Right lobe of liver (tissue), 4 donors: ENCODE measurements around the gene ADRM1.

Experiments used
- CTCF ChIP-seq, 4 donors: fragments of 200-600 bp in 3 of 4; fragments of 450-650 bp in 1 of 4; IDR thresholded peaks; one replicate each; pipeline versions ENCODE4 v1.5.1 to v1.8.0; 2016 to 2022; ENCODE audit warnings: antibody characterized with exemption in 4 of 4, mild to moderate bottlenecking in 2 of 4
- POLR2A ChIP-seq: fragments of 450-650 bp; IDR thresholded peaks from one replicate; pipeline ENCODE4 v1.6.1; 2017; ENCODE audit warnings: antibody characterized with exemption, mild to moderate bottlenecking
- donor health status: DM: no; HTN: no; CAD: no.
- donor health status: DM: no; HTN: no; CAD: no.
- donor health status: DM: no; HTN: yes; CAD: no.

GRCh38 chr20:62355878-62356588, 53.2 kb downstream of the ADRM1 start:
- TF ChIP-seq CTCF (IDR thresholded peaks at IDR 0.05) (no peak), POLR2A (no peak)
